GM12878 (cell line): ENCODE data around the gene MIER1.

Source experiments
- NR2C2 ChIP-seq: IDR thresholded peaks from 2 replicates; pipeline ENCODE4 v1.6.1; 2011; ENCODE audit warnings: borderline replicate concordance, low read depth; ENCODE audit not compliant: control insufficient read depth, insufficient read length
- POLR2AphosphoS2 ChIP-seq: IDR thresholded peaks from 2 replicates; pipeline ENCODE4 v1.6.1; 2011; ENCODE audit warnings: low read depth, mild to moderate bottlenecking, low read length, improper control_type of control experiment, moderate library complexity
- RFX5 ChIP-seq: IDR thresholded peaks from 2 replicates; pipeline ENCODE4 v1.6.1; 2011; ENCODE audit warnings: low read depth, low read length, improper control_type of control experiment

GRCh38 chr1:66996018-66996682 is 71.4 kb downstream of the MIER1 start:
- no peak for TF ChIP-seq NR2C2
- TF ChIP-seq RFX5 = no peak
- TF ChIP-seq POLR2AphosphoS2 = no peak
